Ovary (tissue), 9 donors: ENCODE measurements around the gene SYNPO. TPM values are rescaled to one million over a fixed set of nuclear protein-coding genes. Genes with fewer than 3 reads are reported as not detected.

Experiments used
- DNase-seq, 5 donors: peaks; one replicate each; pipeline ENCODE4 v3.0.0-alpha.2; 2019 to 2020
- H3K27ac ChIP-seq, 2 donors: fragments of 200-600 bp; one replicate each; pipeline versions ENCODE4 v1.5.1 to v1.8.0; 2019 to 2022
- H3K27me3 ChIP-seq: fragments of 200-600 bp; one replicate; pipeline ENCODE4 v1.8.0; 2022
- H3K36me3 ChIP-seq: fragments of 200-600 bp; sonication (generic); one replicate; pipeline ENCODE4 v1.5.1; 2019
- H3K4me1 ChIP-seq: one replicate; pipeline ENCODE4 v1.8.1; 2013; ENCODE audit warnings: mild to moderate bottlenecking, moderate library complexity; ENCODE audit not compliant: insufficient read depth
- H3K4me3 ChIP-seq: fragments of 200-600 bp; sonication (generic); one replicate; pipeline ENCODE4 v1.5.1; 2017
- H3K9me3 ChIP-seq, 2 donors: fragments of 200-600 bp in 1 of 2; sonication (generic) in 1 of 2; one replicate each; pipeline versions ENCODE4 v1.5.1 to v1.8.1; 2013 to 2019; ENCODE audit warnings: mild to moderate bottlenecking in 1 of 2, moderate library complexity in 1 of 2
- EP300 ChIP-seq: sonication (generic); formaldehyde crosslinking; IDR thresholded peaks from one replicate; pipeline ENCODE4 v1.6.1; 2017; ENCODE audit warnings: antibody characterized with exemption
- POLR2A ChIP-seq: fragments of 450-650 bp; IDR thresholded peaks from one replicate; pipeline ENCODE4 v1.6.1; 2017; ENCODE audit warnings: antibody characterized with exemption, mild to moderate bottlenecking, moderate library complexity
- WGBS, 3 donors: extraction: QIAGEN DNeasy Blood & Tissue Kit in 1 of 3; methylation state at CpG; one replicate each; pipeline versions ENCODE4 v1.1.5 to v1.1.7; 2013 to 2017; 5-methylcytosine and 5-hydroxymethylcytosine counted together
- intact Hi-C, 4 donors: fragments of 100-400 bp; cut with DNase I; formaldehyde crosslinking; loops; one replicate each; pipeline versions ENCODE4 v1.11.0 to v1.15.1; 2022 to 2023
- polyA plus RNA-seq, 2 donors: library from polyadenylated mRNA; stranded (reverse); fragments of 200-250 nt in 1 of 2; fragments of 350-450 nt in 1 of 2; fragmentation: Illumina TruSeq in 1 of 2; extraction: RNeasy Lipid Tissue Mini Kit (QIAGEN cat#74804) in 1 of 2; gene quantifications; one replicate each; pipeline ENCODE4 v1.2.3, GENCODE V29; 2013 to 2014
- total RNA-seq, 7 donors: library from RNA; depleted of rRNA in 2 of 7; stranded (reverse); fragments of >200 nt in 2 of 7; fragmentation: NEBNext Ultra II Directional in 3 of 7; extraction: Animal tissue kit (Norgen Biotek cat#: 25700) in 3 of 7; gene quantifications; one replicate each; pipeline versions ENCODE4 v1.1.0 to v1.2.4, GENCODE V29; 2016 to 2023
- TF ChIP-seq, protein P1 (sequence below), 3 donors: fragments of 450-650 bp in 2 of 3; fragments of 200-600 bp in 1 of 3; IDR thresholded peaks; one replicate each; pipeline versions ENCODE4 v1.5.1 to v1.8.0; 2016 to 2022; ENCODE audit warnings: antibody characterized with exemption in 3 of 3, mild to moderate bottlenecking in 1 of 3
- donor health status: DM: no; HTN: no; CAD: no; lungs with moderate emphysema.
- donor health status: DM: no; HTN: no; CAD: no.
- donor health status: Bipolar disorder and iron deficiency.
- donor health status: DM: yes; HTN: yes; CAD: no.
- donor health status: DM: no; HTN: no; CAD: no.
- donor health status: DM: yes; HTN: yes; CAD: no.

The SYNPO gene
- total and polyA plus RNA-seq, 9 donors = 8.3 to 174 (median 70.2) TPM

DNA sequence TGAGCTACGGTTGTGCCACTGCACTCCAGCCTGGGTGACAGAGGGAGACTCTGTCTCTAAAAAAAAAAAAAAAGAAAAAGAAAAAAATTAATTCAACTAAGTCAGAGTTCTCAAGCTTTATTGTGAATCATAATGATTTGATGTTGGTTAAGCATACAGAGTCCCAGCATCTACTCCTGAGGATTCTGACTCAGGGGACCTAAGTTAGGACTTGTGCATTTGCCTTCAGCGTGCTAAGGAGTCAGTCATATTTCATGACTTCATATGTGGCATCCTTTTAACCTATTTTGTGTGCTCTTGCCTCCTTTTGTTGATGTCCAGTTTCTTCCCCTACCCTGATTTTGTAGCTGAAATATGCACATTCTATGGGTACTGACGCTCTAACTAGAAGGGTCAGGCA, 23.5 kb downstream of the SYNPO start:
- H3K9me3 ChIP-seq = no peaks in the 10 kb centered on the region
- no peak overlapping the region for H3K4me3 ChIP-seq
- TF ChIP-seq POLR2A (no peak), EP300 (no peak)
- TF ChIP-seq, protein P1, sequence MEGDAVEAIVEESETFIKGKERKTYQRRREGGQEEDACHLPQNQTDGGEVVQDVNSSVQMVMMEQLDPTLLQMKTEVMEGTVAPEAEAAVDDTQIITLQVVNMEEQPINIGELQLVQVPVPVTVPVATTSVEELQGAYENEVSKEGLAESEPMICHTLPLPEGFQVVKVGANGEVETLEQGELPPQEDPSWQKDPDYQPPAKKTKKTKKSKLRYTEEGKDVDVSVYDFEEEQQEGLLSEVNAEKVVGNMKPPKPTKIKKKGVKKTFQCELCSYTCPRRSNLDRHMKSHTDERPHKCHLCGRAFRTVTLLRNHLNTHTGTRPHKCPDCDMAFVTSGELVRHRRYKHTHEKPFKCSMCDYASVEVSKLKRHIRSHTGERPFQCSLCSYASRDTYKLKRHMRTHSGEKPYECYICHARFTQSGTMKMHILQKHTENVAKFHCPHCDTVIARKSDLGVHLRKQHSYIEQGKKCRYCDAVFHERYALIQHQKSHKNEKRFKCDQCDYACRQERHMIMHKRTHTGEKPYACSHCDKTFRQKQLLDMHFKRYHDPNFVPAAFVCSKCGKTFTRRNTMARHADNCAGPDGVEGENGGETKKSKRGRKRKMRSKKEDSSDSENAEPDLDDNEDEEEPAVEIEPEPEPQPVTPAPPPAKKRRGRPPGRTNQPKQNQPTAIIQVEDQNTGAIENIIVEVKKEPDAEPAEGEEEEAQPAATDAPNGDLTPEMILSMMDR (IDR thresholded peaks at IDR 0.05) = no peak
- no peaks in the 10 kb centered on the region for H3K27me3 ChIP-seq
- H3K27ac ChIP-seq = no peak overlapping the region
- no peaks in the 10 kb centered on the region for H3K36me3 ChIP-seq
- H3K4me1 ChIP-seq = peaks cover 9% of the 10 kb centered on the region
- no peak for DNase-seq
- intact Hi-C loops = no loop called here
- WGBS, 3 donors = 93 to 95% (median 94%) methylated on average over 3 of the region's 3 CpGs

DNA sequence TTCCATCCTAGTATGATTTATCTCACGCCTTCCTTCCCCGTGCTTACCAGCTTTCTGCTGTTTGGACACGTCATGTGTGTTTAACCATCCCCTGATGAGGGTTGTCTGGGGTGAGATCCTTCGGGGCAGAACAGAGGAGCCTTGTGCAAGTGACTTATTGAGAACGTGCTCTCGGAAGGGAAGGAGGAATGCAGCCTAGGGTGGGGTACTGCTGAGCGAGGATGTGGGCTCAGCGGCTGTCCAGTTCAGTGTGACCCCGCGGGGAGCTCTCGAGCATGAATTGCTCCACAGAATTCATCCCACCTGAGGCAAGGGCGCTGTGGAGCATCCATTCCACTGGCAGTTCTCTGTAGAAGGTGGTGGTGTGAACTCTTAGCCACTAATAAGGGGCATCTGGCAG, 24.6 kb downstream of the SYNPO start:
- no peak for TF ChIP-seq EP300
- TF ChIP-seq, protein P1 (IDR thresholded peaks at IDR 0.05) = no peak
- no peak for TF ChIP-seq POLR2A
- DNase-seq = no peak
- Histone ChIP-seq H3K36me3 (no peaks in the 10 kb centered on the region), H3K9me3 (no peaks in the 10 kb centered on the region), H3K27ac (no peak overlapping the region), H3K4me3 (no peak overlapping the region), H3K4me1 (peaks cover 9% of the 10 kb centered on the region), H3K27me3 (no peaks in the 10 kb centered on the region)
- 77 to 87% (median 81%) methylated on average over 12 of the region's 12 CpGs for WGBS, 3 donors
- intact Hi-C loops = no loop called here

DNA sequence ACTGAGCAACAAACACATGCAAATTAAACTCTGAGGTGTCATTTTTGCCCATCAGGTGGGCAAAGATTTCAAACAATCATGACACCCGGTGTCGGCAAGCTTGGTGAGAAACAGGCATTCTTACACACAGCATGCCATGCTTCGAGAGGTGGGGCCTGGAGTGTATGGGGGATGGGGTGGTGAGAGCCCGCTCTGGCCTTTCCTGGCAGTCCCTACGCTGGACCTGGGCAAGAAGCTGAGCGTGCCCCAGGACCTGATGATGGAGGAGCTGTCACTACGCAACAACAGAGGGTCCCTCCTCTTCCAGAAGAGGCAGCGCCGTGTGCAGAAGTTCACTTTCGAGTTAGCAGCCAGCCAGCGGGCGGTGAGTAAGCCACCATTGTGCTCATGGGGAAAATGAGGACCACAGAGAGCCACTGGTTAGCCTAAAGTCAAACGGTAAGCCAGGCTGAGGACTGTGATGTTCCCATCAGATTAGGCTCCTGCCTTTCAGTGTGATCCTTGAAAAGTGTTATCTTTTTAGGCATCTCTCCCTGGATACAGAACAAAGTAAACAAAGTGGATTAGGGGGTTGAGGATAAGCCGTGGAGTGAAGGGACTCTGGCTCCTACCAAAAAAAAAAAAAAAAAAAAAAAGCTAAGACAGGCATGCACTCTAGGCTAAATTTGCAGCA, 30.0 kb downstream of the SYNPO start:
- H3K4me1 ChIP-seq = peaks cover 12% of the 10 kb centered on the region
- WGBS, 3 donors = 92 to 97% (median 93%) methylated on average over 14 of the region's 14 CpGs
- H3K4me3 ChIP-seq = no peak overlapping the region
- no peaks in the 10 kb centered on the region for H3K27me3 ChIP-seq
- TF ChIP-seq EP300 (no peak), POLR2A (no peak)
- TF ChIP-seq, protein P1 (IDR thresholded peaks at IDR 0.05) = no peak
- H3K9me3 ChIP-seq = no peaks in the 10 kb centered on the region
- no peak overlapping the region for H3K27ac ChIP-seq
- no peaks in the 10 kb centered on the region for H3K36me3 ChIP-seq
- DNase-seq = no peak
- intact Hi-C loops = no loop called here

- no peak for TF ChIP-seq EP300
- TF ChIP-seq POLR2A = no peak
- TF ChIP-seq, protein P1 (IDR thresholded peaks at IDR 0.05) = no peak
- 43 to 53% (median 52%) methylated on average over 2 of the region's 2 CpGs for WGBS, 3 donors
- Histone ChIP-seq H3K36me3 (no peaks in the 10 kb centered on the region), H3K27me3 (no peaks in the 10 kb centered on the region), H3K4me1 (peaks cover 12% of the 10 kb centered on the region), H3K27ac (no peak overlapping the region), H3K9me3 (no peaks in the 10 kb centered on the region), H3K4me3 (no peak overlapping the region)
- intact Hi-C loops = no loop called here
- no peak for DNase-seq
These were observed 30.5 kb downstream of the SYNPO start for GRCh38 chr5:150670948-150671310.
